HepG2 (cell line): ENCODE data around the gene REEP6. TPM values are rescaled to one million over a fixed set of nuclear protein-coding genes. Genes with fewer than 3 reads are reported as not detected.

Experiments
- ARID3A ChIP-seq: IDR thresholded peaks from 2 replicates; pipeline ENCODE4 v1.6.1; 2012; ENCODE audit warnings: low read depth, low read length, improper control_type of control experiment
- CENPT ChIP-seq: sonication (generic); formaldehyde crosslinking; IDR thresholded peaks from 2 replicates; pipeline ENCODE4 v1.8.0; 2022; ENCODE audit warnings: low read depth, mild to moderate bottlenecking, moderate library complexity, missing genetic modification reagents
- DNMT1 ChIP-seq: sonication (generic); formaldehyde crosslinking; IDR thresholded peaks from 2 replicates; pipeline ENCODE4 v1.5.1; 2020; ENCODE audit warnings: mild to moderate bottlenecking, missing genetic modification reagents
- E2F1 ChIP-seq: sonication (generic); formaldehyde crosslinking; IDR thresholded peaks from 2 replicates; pipeline ENCODE4 v1.5.0; 2020; ENCODE audit warnings: missing genetic modification reagents
- FIP1L1 ChIP-seq: fragments of 200-400 bp; formaldehyde crosslinking; IDR thresholded peaks from 2 replicates; pipeline ENCODE4 v1.6.1; 2018; ENCODE audit warnings: low read depth, mild to moderate bottlenecking, low read length, moderate library complexity, borderline replicate concordance; ENCODE audit not compliant: insufficient read depth
- HDAC6 ChIP-seq: fragments of 200-600 bp; sonication (generic); IDR thresholded peaks from 2 replicates; pipeline ENCODE4 v1.7.0; 2017; ENCODE audit warnings: mild to moderate bottlenecking, antibody characterized with exemption, low read length, low read depth
- MIXL1 ChIP-seq: IDR thresholded peaks from 2 replicates; pipeline ENCODE4 v1.6.1; 2016
- NRL ChIP-seq: sonication (generic); formaldehyde crosslinking; IDR thresholded peaks from 2 replicates; pipeline ENCODE4 v1.5.0; 2020; ENCODE audit warnings: missing genetic modification reagents, mild to moderate bottlenecking, moderate library complexity, borderline replicate concordance
- PHF5A ChIP-seq: IDR thresholded peaks from one replicate; pipeline ENCODE4 v1.6.1; 2018; ENCODE audit warnings: low read depth, missing genetic modification reagents; ENCODE audit not compliant: unreplicated experiment
- SIX4 ChIP-seq: sonication (generic); formaldehyde crosslinking; IDR thresholded peaks from 2 replicates; pipeline ENCODE4 v1.4.0; 2020; ENCODE audit warnings: missing genetic modification reagents
- SMARCC2 ChIP-seq: fragments of 450-650 bp; IDR thresholded peaks from 2 replicates; pipeline ENCODE4 v1.6.1; 2017; ENCODE audit warnings: antibody characterized with exemption, mild to moderate bottlenecking
- TCF12 ChIP-seq, 2 experiments: fragments of 450-650 bp in 1 of 2; sonication (generic) in 1 of 2; formaldehyde crosslinking in 1 of 2; IDR thresholded peaks; 2 replicates each; pipeline versions ENCODE4 v1.6.1 to v1.8.0; 2017 to 2022; ENCODE audit warnings: antibody characterized with exemption in 1 of 2, mild to moderate bottlenecking in 1 of 2, missing genetic modification reagents in 1 of 2, moderate library complexity in 1 of 2
- THYN1 ChIP-seq: sonication (generic); formaldehyde crosslinking; IDR thresholded peaks from 2 replicates; pipeline ENCODE4 v1.8.1; 2023; ENCODE audit warnings: low read depth, mild to moderate bottlenecking, moderate library complexity, missing genetic modification reagents, borderline replicate concordance
- ZBTB43 ChIP-seq: sonication (generic); formaldehyde crosslinking; conservative IDR thresholded peaks from 2 replicates; pipeline ENCODE4 v1.4.0; 2020; ENCODE audit warnings: missing genetic modification reagents
- ZNF354B ChIP-seq: sonication (generic); formaldehyde crosslinking; IDR thresholded peaks from 2 replicates; pipeline ENCODE4 v1.8.0; 2022; ENCODE audit warnings: mild to moderate bottlenecking, missing genetic modification reagents
- ZNF414 ChIP-seq: sonication (generic); formaldehyde crosslinking; IDR thresholded peaks from 2 replicates; pipeline ENCODE4 v1.5.0; 2020; ENCODE audit warnings: missing genetic modification reagents
- ZNF44 ChIP-seq: sonication (generic); formaldehyde crosslinking; IDR thresholded peaks from 2 replicates; pipeline ENCODE4 v1.5.1; 2020; ENCODE audit warnings: mild to moderate bottlenecking, missing genetic modification reagents
- ZNF704 ChIP-seq: sonication (generic); formaldehyde crosslinking; IDR thresholded peaks from 2 replicates; pipeline ENCODE4 v1.8.1; 2023; ENCODE audit warnings: mild to moderate bottlenecking, inconsistent platforms, moderate library complexity, missing genetic modification reagents, borderline replicate concordance
- ZNF766 ChIP-seq: sonication (generic); formaldehyde crosslinking; IDR thresholded peaks from 2 replicates; pipeline ENCODE4 v1.5.0; 2020; ENCODE audit warnings: missing genetic modification reagents, borderline replicate concordance
- polyA plus RNA-seq, 8 experiments: library from polyadenylated mRNA; depleted of rRNA in 3 of 8; stranded (reverse) in 7 of 8; unstranded in 1 of 8; fragments of >200 nt; fragmentation: Illumina TruSeq in 4 of 8; extraction: Trizol in 4 of 8; gene quantifications; 2 replicates each; pipeline versions ENCODE4 v1.2.1 to v1.2.3, GENCODE V29; 2011 to 2016; ENCODE audit warnings: low read depth in 4 of 8, missing spikeins in 1 of 8, mixed read lengths in 1 of 8; ENCODE audit not compliant: insufficient read depth in 1 of 8
- total RNA-seq, 5 experiments: library from RNA; depleted of rRNA; stranded (reverse); fragments of >200 nt; fragmentation: Illumina TruSeq; extraction: Trizol; gene quantifications; 2 replicates each; pipeline ENCODE4 v1.2.3, GENCODE V29; 2016; ENCODE audit warnings: low read depth in 1 of 5
- TF ChIP-seq, protein P1 (sequence below): sonication (generic); formaldehyde crosslinking; IDR thresholded peaks from 2 replicates; pipeline ENCODE4 v1.5.0; 2020; ENCODE audit warnings: mild to moderate bottlenecking, missing genetic modification reagents, borderline replicate concordance

REEP6 gene
- total and polyA plus RNA-seq, 2 of the 13 experiments (the other 11 are each of a cell fraction or from before 2014, with no cell fraction given), result 10.0 to 28.8 TPM

- TF ChIP-seq THYN1 (CRISPR knock-in tag) (no peak), ZBTB43 (CRISPR knock-in tag) (no peak), DNMT1 (0 out of 2 replicates have a peak, but pooled peaks have one; percentile 39), ZNF414 (CRISPR knock-in tag) (no peak), ZNF354B (no peak), SIX4 (CRISPR knock-in tag) (no peak), TCF12 (IDR thresholded peaks at IDR 0.05) (no peak), TCF12 (CRISPR knock-in tag; IDR thresholded peaks at IDR 0.05) (no peak), ZNF704 (CRISPR knock-in tag) (no peak), HDAC6 (no peak), FIP1L1 (no peak), ARID3A (no peak), ZNF44 (CRISPR knock-in tag) (no peak), ZNF766 (CRISPR knock-in tag) (no peak), CENPT (peak; percentile 80; the same call in 1 of the 2 replicates), PHF5A (no peak), NRL (CRISPR knock-in tag) (no peak), SMARCC2 (no peak), E2F1 (CRISPR knock-in tag) (no peak), MIXL1 (CRISPR knock-in tag) (no peak)
- TF ChIP-seq, protein P1, sequence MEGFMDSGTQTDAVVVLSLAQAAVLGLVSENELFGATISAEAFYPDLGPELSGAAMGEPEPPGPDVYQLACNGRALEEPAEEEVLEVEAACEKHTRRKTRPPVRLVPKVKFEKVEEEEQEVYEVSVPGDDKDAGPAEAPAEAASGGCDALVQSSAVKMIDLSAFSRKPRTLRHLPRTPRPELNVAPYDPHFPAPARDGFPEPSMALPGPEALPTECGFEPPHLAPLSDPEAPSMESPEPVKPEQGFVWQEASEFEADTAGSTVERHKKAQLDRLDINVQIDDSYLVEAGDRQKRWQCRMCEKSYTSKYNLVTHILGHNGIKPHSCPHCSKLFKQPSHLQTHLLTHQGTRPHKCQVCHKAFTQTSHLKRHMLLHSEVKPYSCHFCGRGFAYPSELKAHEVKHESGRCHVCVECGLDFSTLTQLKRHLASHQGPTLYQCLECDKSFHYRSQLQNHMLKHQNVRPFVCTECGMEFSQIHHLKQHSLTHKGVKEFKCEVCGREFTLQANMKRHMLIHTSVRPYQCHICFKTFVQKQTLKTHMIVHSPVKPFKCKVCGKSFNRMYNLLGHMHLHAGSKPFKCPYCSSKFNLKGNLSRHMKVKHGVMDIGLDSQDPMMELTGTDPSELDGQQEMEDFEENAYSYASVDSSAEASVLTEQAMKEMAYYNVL (CRISPR knock-in tag), result no peak
Observed at GRCh38 chr19:1457031-1457739, 33.8 kb upstream of the REEP6 start (continued).
